ENCODE data around the gene C1QTNF1. TPM values are rescaled to one million over a fixed set of nuclear protein-coding genes. Genes with fewer than 3 reads are reported as not detected.

The C1QTNF1 gene
- total and polyA plus RNA-seq, 2 donors (not counting 1 experiment from before 2014, with no cell fraction given), result not detected

DNA sequence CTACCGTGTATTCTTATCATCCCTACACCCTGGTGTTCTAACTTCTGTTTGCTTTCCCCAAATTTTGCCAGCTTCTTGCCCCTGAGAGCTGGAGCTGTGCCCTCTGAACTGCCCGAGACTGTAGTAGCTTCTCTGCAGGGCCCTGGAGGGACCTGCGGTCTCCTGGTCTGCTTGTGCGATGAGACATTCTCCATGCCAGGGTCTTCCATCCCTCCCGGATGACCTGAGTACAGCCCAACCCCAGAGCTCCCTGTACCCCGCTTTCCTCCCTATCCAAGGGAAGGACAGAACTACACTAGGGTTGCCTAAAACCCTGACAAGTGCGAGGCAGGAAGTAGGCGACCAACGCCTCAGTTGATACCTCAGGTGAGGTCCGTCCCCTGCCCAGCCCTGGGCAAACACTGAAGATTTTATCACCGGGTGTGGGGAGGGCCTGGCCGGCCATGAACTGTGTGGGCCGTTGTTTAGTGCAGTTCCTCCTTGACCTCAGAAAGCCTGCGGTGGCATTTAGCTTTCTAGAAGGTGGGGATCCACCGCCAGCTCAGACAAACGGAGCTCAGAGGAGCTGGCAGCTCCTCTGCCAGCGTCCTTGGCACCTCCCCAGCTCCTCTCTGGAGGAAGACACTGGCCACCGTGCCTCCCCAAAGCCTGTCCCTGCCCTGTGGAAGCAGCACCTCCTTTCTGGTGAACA is 28.1 kb upstream of the C1QTNF1 start:
- Mint-ChIP-seq H3K4me3 (no peak overlapping the region), H3K9me3 (ENCODE audit: insufficient read depth) (no peaks in the 10 kb centered on the region), H3K4me1 (peaks cover 3% of the 10 kb centered on the region), H3K27me3 (no peaks in the 10 kb centered on the region), H3K27ac (no peak overlapping the region)
- peaks cover 19% of the 10 kb centered on the region for H3K79me2 ChIP-seq (ENCODE audit: control insufficient read depth, insufficient read depth, low read length)
- H3K27me3 ChIP-seq (replicated peaks in 1 of 4; ENCODE audit: control extremely low read depth in 1 of 4, control insufficient read depth in 3 of 4, insufficient read depth in 4 of 4, low read length in 3 of 4), result no peaks in the 10 kb centered on the region
- peaks cover 72% of the 10 kb centered on the region for H4K20me1 ChIP-seq (ENCODE audit: control insufficient read depth, insufficient read depth, low read length, poor library complexity, severe bottlenecking)
- no peak overlapping the region for H3K27ac ChIP-seq (ENCODE audit: low read length in 2 of 2)
- TF ChIP-seq, protein P1, sequence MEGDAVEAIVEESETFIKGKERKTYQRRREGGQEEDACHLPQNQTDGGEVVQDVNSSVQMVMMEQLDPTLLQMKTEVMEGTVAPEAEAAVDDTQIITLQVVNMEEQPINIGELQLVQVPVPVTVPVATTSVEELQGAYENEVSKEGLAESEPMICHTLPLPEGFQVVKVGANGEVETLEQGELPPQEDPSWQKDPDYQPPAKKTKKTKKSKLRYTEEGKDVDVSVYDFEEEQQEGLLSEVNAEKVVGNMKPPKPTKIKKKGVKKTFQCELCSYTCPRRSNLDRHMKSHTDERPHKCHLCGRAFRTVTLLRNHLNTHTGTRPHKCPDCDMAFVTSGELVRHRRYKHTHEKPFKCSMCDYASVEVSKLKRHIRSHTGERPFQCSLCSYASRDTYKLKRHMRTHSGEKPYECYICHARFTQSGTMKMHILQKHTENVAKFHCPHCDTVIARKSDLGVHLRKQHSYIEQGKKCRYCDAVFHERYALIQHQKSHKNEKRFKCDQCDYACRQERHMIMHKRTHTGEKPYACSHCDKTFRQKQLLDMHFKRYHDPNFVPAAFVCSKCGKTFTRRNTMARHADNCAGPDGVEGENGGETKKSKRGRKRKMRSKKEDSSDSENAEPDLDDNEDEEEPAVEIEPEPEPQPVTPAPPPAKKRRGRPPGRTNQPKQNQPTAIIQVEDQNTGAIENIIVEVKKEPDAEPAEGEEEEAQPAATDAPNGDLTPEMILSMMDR (IDR thresholded peaks at IDR 0.05), result no peak
- no peak for TF ChIP-seq EZH2 (IDR thresholded peaks at IDR 0.05; ENCODE audit: borderline replicate concordance, insufficient read depth, low read depth, low read length, poor library complexity, severe bottlenecking)
- peaks cover 0 to 66% of the 10 kb centered on the region in 2 experiments for H3K36me3 ChIP-seq (replicated peaks in 1 of 2; ENCODE audit: control extremely low read depth in 1 of 2, control insufficient read depth in 1 of 2, extremely low read depth in 1 of 2, insufficient read depth in 2 of 2, low read length in 1 of 2)
- ChIA-PET POLR2A (no interaction called here), CTCF (interaction anchor here (1.1 kb wide), 1 partner anchor 396 kb away, joined by 3 read pairs; no protein-coding TSS in a partner anchor)
- no peak overlapping the region for H2AFZ ChIP-seq (ENCODE audit: insufficient read depth, low read depth, low read length, poor library complexity, severe bottlenecking)
- H3K4me2 ChIP-seq (replicated peaks; ENCODE audit: low read depth, low read length, poor library complexity, severe bottlenecking), result no peak overlapping the region
- H3K9me3 ChIP-seq (ENCODE audit: control extremely low read depth in 1 of 3, control insufficient read depth in 2 of 3, insufficient read depth in 1 of 3, low read length in 2 of 3), result no peaks in the 10 kb centered on the region
- H3K4me1 ChIP-seq (ENCODE audit: control insufficient read depth in 2 of 2, insufficient read depth in 2 of 2, low read length in 2 of 2), result no peaks in the 10 kb centered on the region
- H3K9ac ChIP-seq (ENCODE audit: low read length), result no peak overlapping the region
- intact Hi-C loops (cut with micrococcal nuclease), result loop anchor here (10.0 kb wide), 1 partner anchor 49 kb away; no protein-coding TSS in a partner anchor
- ATAC-seq (ENCODE audit: low read depth), result no peak
- H3K4me3 ChIP-seq (ENCODE audit: control extremely low read depth in 1 of 5, extremely low read depth in 1 of 5, insufficient read depth in 1 of 5, low read depth in 2 of 5, low read length in 4 of 5), result no peak overlapping the region
- no peak for DNase-seq
- 91% methylated on average over 17 of the region's 18 CpGs for WGBS (ENCODE audit: insufficient coverage)

DNA sequence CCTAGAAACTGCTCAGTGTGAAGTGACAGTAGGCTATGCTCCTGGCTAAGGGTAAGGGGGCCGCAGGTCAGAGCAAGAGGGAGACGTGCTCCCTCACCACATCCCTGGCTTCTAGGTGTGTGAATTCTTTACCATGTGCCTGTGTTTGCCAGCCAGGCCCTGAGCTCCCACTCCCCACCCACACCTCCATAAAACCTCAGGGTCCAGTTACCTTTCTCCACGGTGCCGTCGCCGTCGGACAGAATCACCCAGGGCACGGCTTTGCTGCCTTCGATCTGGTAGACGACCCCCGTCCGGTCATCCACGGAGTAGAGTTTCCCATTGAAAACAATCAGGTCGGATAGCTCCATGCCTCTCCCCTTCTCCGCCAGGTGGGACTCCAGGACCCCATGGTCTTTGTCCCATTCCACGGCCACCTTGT is 27.2 kb upstream of the C1QTNF1 start:
- Histone ChIP-seq H4K20me1 (ENCODE audit: control insufficient read depth, insufficient read depth, low read length, poor library complexity, severe bottlenecking) (peaks cover 80% of the 10 kb centered on the region), H3K4me1 (ENCODE audit: control insufficient read depth in 2 of 2, insufficient read depth in 2 of 2, low read length in 2 of 2) (no peaks in the 10 kb centered on the region), H2AFZ (ENCODE audit: insufficient read depth, low read depth, low read length, poor library complexity, severe bottlenecking) (no peak overlapping the region), H3K27ac (ENCODE audit: low read length in 2 of 2) (no peak overlapping the region), H3K27me3 (replicated peaks in 1 of 4; ENCODE audit: control extremely low read depth in 1 of 4, control insufficient read depth in 3 of 4, insufficient read depth in 4 of 4, low read length in 3 of 4) (no peaks in the 10 kb centered on the region), H3K9me3 (ENCODE audit: control extremely low read depth in 1 of 3, control insufficient read depth in 2 of 3, insufficient read depth in 1 of 3, low read length in 2 of 3) (no peaks in the 10 kb centered on the region), H3K4me3 (ENCODE audit: control extremely low read depth in 1 of 5, extremely low read depth in 1 of 5, insufficient read depth in 1 of 5, low read depth in 2 of 5, low read length in 4 of 5) (no peak overlapping the region), H3K4me2 (replicated peaks; ENCODE audit: low read depth, low read length, poor library complexity, severe bottlenecking) (no peak overlapping the region), H3K36me3 (replicated peaks in 1 of 2; ENCODE audit: control extremely low read depth in 1 of 2, control insufficient read depth in 1 of 2, extremely low read depth in 1 of 2, insufficient read depth in 2 of 2, low read length in 1 of 2) (peaks cover 0 to 61% of the 10 kb centered on the region in 2 experiments), H3K9ac (ENCODE audit: low read length) (no peak overlapping the region), H3K79me2 (ENCODE audit: control insufficient read depth, insufficient read depth, low read length) (peaks cover 28% of the 10 kb centered on the region)
- DNase-seq, result no peak
- intact Hi-C loops (cut with micrococcal nuclease), result loop anchor here (10.0 kb wide), 1 partner anchor 48 kb away; no protein-coding TSS in a partner anchor
- TF ChIP-seq, protein P1 (IDR thresholded peaks at IDR 0.05), result no peak
- TF ChIP-seq EZH2 (IDR thresholded peaks at IDR 0.05; ENCODE audit: borderline replicate concordance, insufficient read depth, low read depth, low read length, poor library complexity, severe bottlenecking), result no peak
- 97% methylated on average over 15 of the region's 16 CpGs for WGBS (ENCODE audit: insufficient coverage)
- peaks cover 3% of the 10 kb centered on the region for H3K4me1 Mint-ChIP-seq
- H3K27ac Mint-ChIP-seq, result no peak overlapping the region
- CTCF ChIA-PET, result interaction anchor here (1.1 kb wide), 1 partner anchor 395 kb away, joined by 3 read pairs; no protein-coding TSS in a partner anchor
- POLR2A ChIA-PET, result no interaction called here
- ATAC-seq (ENCODE audit: low read depth), result no peak
- H3K9me3 Mint-ChIP-seq (ENCODE audit: insufficient read depth), result no peaks in the 10 kb centered on the region
- H3K4me3 Mint-ChIP-seq, result no peak overlapping the region
- no peaks in the 10 kb centered on the region for H3K27me3 Mint-ChIP-seq

Data from B cell (primary cell).